ENCODE results near the gene CCDC85C.
A peak's percentile ranks its signal among the peaks of the same experiment; 100 is the strongest.

The CCDC85C gene

DNA sequence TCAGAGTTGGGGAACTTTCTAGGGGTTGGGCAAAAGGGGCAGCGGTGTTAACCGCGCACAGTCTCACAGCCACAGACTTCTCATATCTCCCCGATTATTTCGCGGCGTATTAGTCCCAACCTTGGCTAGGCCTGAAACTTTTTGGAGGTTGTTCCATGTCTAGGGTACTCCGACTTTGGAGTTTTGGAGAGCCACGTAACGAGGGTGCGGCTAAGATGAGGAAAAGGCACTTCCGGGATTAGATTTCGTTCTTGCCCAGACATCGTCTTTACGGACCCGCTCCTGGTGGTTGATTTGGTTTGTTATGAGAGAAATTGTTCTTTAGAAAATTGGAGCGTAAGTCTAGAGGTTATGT is 122.3 kb downstream of the CCDC85C start:
- peak overlapping the region; percentile 87 for H3K9ac ChIP-seq (ENCODE audit: low read length)
- H3K56ac ChIP-seq (ENCODE audit: low read length): peak overlapping the region; percentile 95
- no peaks in the 10 kb centered on the region for H3K4me1 ChIP-seq (ENCODE audit: control insufficient read depth, low read depth, low read length)
- H3K79me2 ChIP-seq (ENCODE audit: control insufficient read depth, insufficient read depth, low read length): peaks cover 70% of the 10 kb centered on the region
- no peak overlapping the region for H2BK15ac ChIP-seq (replicated peaks; ENCODE audit: low read depth)
- H2AK5ac ChIP-seq (ENCODE audit: low read length): no peak overlapping the region
- H3K4me2 ChIP-seq (ENCODE audit: low read length): peak overlapping the region; percentile 76
- H3K36me3 ChIP-seq (ENCODE audit: control insufficient read depth, insufficient read depth, low read length): no peaks in the 10 kb centered on the region
- no peak overlapping the region for H2BK120ac ChIP-seq (ENCODE audit: low read depth, low read length)
- H3K18ac ChIP-seq (ENCODE audit: low read length): peak overlapping the region; percentile 13
- no peak overlapping the region for H3K4ac ChIP-seq (ENCODE audit: low read depth, low read length)
- peak overlapping the region; percentile 68 for H3K27ac ChIP-seq (ENCODE audit: low read depth, low read length)
- peak overlapping the region; percentile 89 for H3K4me3 ChIP-seq (ENCODE audit: low read length)
- H3K27me3 ChIP-seq (ENCODE audit: insufficient read depth, low read length, poor library complexity): no peaks in the 10 kb centered on the region
- peak; percentile 51 for DNase-seq
- WGBS (ENCODE audit: extremely low coverage, insufficient coverage, low lambda C conversion rate): no CpG with 5 or more reads among the region's 17 CpGs
- H2BK5ac ChIP-seq (ENCODE audit: low read length): no peak overlapping the region
- no peak overlapping the region for H4K8ac ChIP-seq (ENCODE audit: low read depth, low read length)
- no peak overlapping the region for H3K23ac ChIP-seq (ENCODE audit: low read length)
- H4K5ac ChIP-seq (ENCODE audit: low read length): no peak overlapping the region
- H3K79me1 ChIP-seq (ENCODE audit: low read length): peaks cover 6% of the 10 kb centered on the region

DNA sequence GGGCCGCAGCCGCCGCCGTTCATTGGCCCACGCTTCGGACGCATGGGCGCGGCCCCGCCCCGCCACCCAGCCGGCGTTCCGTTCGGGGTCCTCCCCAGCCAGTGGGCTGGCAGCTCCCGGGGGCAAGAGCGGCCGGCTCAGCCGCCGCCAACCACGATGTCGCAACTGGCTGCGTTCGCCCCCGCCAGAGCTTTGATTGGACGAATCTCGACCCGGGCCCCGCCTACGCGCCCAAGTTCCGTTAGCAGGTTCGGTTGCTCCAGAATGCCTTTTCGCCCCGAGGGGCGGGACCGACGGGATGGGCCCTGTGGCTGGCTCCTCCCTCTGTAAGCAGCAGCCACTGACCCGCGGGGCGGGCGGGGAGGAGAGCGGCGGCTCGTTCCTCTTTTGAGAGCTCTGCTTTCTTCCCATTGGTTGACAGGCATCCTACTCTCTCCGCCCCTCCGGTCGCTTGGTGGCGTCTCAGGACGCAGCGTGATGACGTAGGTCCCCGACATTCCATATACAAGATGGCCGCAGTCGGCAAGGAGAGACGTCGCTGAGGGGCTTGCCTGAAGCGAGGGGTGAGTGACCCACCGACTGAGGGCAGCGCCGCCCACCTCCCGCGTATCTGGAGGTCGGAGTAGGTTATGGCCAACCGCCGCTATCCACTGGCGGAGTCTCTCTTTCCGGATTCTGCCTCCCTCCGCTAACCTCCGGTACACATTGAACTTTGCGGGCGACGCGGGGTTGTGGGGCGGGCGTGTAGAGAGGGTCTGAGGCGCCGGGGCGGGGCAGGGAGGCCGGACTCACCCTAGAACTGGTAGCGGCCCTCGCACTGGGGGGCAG is 122.9 kb downstream of the CCDC85C start, which contains the start of gene CCNK:
CCNK (plus strand) TSS at position 493 of the 828 bp plus-strand sequence. CDS start 11,269 bp downstream, outside the sequence.
- Histone ChIP-seq H2AK5ac (ENCODE audit: low read length) (no peak within 1 kb of the TSS), H4K5ac (ENCODE audit: low read length) (no peak within 1 kb of the TSS), H3K4me3 (ENCODE audit: low read length) (peak within 1 kb of the TSS; percentile 89), H3K23ac (ENCODE audit: low read length) (no peak within 1 kb of the TSS), H3K36me3 (ENCODE audit: control insufficient read depth, insufficient read depth, low read length) (no peaks in the 10 kb centered on the region), H3K18ac (ENCODE audit: low read length) (peak within 1 kb of the TSS; percentile 82), H3K79me1 (ENCODE audit: low read length) (peaks cover 8% of the 10 kb centered on the region), H3K79me2 (ENCODE audit: control insufficient read depth, insufficient read depth, low read length) (peaks cover 68% of the 10 kb centered on the region), H3K4me1 (ENCODE audit: control insufficient read depth, low read depth, low read length) (no peaks in the 10 kb centered on the region), H3K4me2 (ENCODE audit: low read length) (peak within 1 kb of the TSS; percentile 76), H3K27ac (ENCODE audit: low read depth, low read length) (peak within 1 kb of the TSS; percentile 90), H2BK5ac (ENCODE audit: low read length) (no peak within 1 kb of the TSS), H3K56ac (ENCODE audit: low read length) (peak within 1 kb of the TSS; percentile 95), H2BK120ac (ENCODE audit: low read depth, low read length) (no peak within 1 kb of the TSS), H3K27me3 (ENCODE audit: insufficient read depth, low read length, poor library complexity) (no peaks in the 10 kb centered on the region), H3K4ac (ENCODE audit: low read depth, low read length) (peak within 1 kb of the TSS; percentile 41), H2BK15ac (replicated peaks; ENCODE audit: low read depth) (no peak within 1 kb of the TSS), H4K8ac (ENCODE audit: low read depth, low read length) (no peak within 1 kb of the TSS), H3K9ac (ENCODE audit: low read length) (peak within 1 kb of the TSS; percentile 87)
- peak; percentile 100 for DNase-seq
- WGBS (ENCODE audit: extremely low coverage, insufficient coverage, low lambda C conversion rate): no CpG with 5 or more reads among the region's 82 CpGs

DNA sequence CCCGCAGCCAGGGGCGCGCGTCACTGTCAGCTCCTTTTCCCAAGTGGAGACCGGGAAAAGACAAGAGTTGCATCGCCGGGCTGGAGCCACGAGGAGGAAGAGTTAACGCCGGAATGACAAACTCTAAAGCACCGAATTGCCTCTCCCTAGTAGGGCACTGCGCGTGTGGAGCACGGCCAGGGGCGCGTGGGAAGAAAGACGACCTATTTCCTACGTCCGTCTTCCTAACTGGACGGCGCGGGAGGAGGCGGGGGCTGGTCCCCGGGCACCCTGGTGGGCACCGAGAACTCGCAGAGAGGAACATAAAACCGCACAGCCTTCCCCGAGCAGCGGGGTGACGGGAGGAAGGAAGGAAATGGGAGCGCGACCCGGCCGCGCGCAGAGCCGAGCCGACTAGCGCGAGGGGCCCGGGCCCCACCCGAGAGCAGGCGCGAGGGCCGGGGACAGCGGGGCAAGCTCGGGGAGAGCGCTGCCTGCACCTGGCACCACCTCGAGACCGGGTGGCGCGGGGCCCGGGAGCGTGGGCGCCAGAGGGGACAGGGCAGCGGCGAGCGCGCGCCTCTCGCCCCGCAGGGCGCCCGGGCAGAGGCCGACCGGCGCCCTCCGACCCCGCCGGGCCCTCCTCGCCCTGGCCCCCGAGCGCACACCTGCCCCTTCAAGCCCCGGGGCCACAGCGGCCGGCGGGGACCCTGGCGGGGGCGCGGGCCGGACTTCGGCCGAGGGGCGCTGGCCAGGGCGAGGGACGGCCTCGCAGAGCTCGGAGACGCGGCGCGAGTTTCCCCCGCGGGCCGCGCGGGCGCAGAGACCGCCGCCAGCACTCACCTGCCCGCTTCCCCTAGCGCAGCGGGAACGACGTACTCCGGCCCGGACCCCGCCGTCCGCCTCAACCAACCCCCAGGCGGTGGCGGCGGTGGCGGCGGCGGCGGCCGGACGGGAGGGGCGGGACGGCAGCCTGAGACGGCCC is 123.8 kb downstream of the CCDC85C start, which contains the start of gene SETD3:
SETD3 (minus strand) TSS at position 954 of the 964 bp plus-strand sequence. CDS start 15,054 bp downstream, outside the sequence.
- Histone ChIP-seq H3K9ac (ENCODE audit: low read length) (peak within 1 kb of the TSS; percentile 87), H4K8ac (ENCODE audit: low read depth, low read length) (no peak within 1 kb of the TSS), H2AK5ac (ENCODE audit: low read length) (no peak within 1 kb of the TSS), H3K4me1 (ENCODE audit: control insufficient read depth, low read depth, low read length) (peaks cover 2% of the 10 kb centered on the region), H3K27me3 (ENCODE audit: insufficient read depth, low read length, poor library complexity) (no peaks in the 10 kb centered on the region), H3K36me3 (ENCODE audit: control insufficient read depth, insufficient read depth, low read length) (no peaks in the 10 kb centered on the region), H3K79me1 (ENCODE audit: low read length) (peaks cover 13% of the 10 kb centered on the region), H3K56ac (ENCODE audit: low read length) (peak within 1 kb of the TSS; percentile 95), H3K27ac (ENCODE audit: low read depth, low read length) (peak within 1 kb of the TSS; percentile 90), H2BK5ac (ENCODE audit: low read length) (no peak within 1 kb of the TSS), H3K23ac (ENCODE audit: low read length) (no peak within 1 kb of the TSS), H2BK120ac (ENCODE audit: low read depth, low read length) (no peak within 1 kb of the TSS), H3K4me3 (ENCODE audit: low read length) (peak within 1 kb of the TSS; percentile 89), H3K79me2 (ENCODE audit: control insufficient read depth, insufficient read depth, low read length) (peaks cover 72% of the 10 kb centered on the region), H3K4me2 (ENCODE audit: low read length) (peak within 1 kb of the TSS; percentile 76), H3K4ac (ENCODE audit: low read depth, low read length) (peak within 1 kb of the TSS; percentile 17), H3K18ac (ENCODE audit: low read length) (peak within 1 kb of the TSS; percentile 82), H4K5ac (ENCODE audit: low read length) (no peak within 1 kb of the TSS), H2BK15ac (replicated peaks; ENCODE audit: low read depth) (no peak within 1 kb of the TSS)
- WGBS (ENCODE audit: extremely low coverage, insufficient coverage, low lambda C conversion rate): no CpG with 5 or more reads among the region's 122 CpGs
- DNase-seq: peak; percentile 69

DNA sequence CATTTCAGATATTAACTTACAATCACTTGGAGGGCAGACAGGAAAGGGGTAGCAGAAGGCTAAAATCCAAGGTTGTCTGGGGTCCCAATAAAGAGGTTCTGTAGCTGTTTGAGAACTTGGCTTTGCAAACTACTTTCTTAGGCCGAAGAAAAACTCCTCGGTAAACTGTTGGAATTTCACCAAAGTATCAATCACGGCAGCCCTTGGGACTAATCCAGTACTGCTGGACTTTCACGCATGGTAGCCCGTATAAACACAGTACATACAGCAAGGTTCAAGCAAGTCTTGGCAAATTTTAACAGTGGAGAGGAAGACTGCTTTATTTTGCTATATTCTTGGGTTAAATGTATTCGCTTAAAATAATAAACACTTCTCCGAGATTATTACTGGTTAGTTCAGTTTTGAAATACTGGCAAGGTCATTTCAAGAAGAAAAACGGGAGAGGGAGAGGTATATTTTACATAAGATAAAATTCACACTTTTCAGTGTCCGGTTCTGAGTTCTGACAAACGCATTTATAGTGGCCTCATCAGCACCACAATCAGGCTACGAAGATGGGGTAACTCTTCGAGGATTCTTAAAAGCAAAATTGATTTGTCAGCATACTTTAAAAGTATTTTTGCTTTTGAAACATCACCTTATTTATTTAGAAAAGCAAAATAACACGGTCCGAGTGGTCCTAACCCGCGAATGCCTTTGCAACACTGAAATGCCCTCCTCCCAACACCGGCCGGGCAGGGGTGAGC is 124.7 kb downstream of the CCDC85C start:
- Histone ChIP-seq H2BK120ac (ENCODE audit: low read depth, low read length) (no peak overlapping the region), H4K8ac (ENCODE audit: low read depth, low read length) (no peak overlapping the region), H3K36me3 (ENCODE audit: control insufficient read depth, insufficient read depth, low read length) (no peaks in the 10 kb centered on the region), H3K4me1 (ENCODE audit: control insufficient read depth, low read depth, low read length) (peaks cover 4% of the 10 kb centered on the region), H3K27ac (ENCODE audit: low read depth, low read length) (no peak overlapping the region), H2BK15ac (replicated peaks; ENCODE audit: low read depth) (no peak overlapping the region), H3K79me1 (ENCODE audit: low read length) (peaks cover 15% of the 10 kb centered on the region), H4K5ac (ENCODE audit: low read length) (no peak overlapping the region), H3K18ac (ENCODE audit: low read length) (no peak overlapping the region), H3K27me3 (ENCODE audit: insufficient read depth, low read length, poor library complexity) (no peaks in the 10 kb centered on the region), H3K4me2 (ENCODE audit: low read length) (peak overlapping the region; percentile 63), H3K9ac (ENCODE audit: low read length) (peak overlapping the region; percentile 84), H3K56ac (ENCODE audit: low read length) (peak overlapping the region; percentile 95), H3K4me3 (ENCODE audit: low read length) (peak overlapping the region; percentile 82), H2BK5ac (ENCODE audit: low read length) (no peak overlapping the region), H3K79me2 (ENCODE audit: control insufficient read depth, insufficient read depth, low read length) (peaks cover 67% of the 10 kb centered on the region), H3K4ac (ENCODE audit: low read depth, low read length) (no peak overlapping the region), H3K23ac (ENCODE audit: low read length) (no peak overlapping the region), H2AK5ac (ENCODE audit: low read length) (no peak overlapping the region)
- DNase-seq: no peak
- no CpG with 5 or more reads among the region's 18 CpGs for WGBS (ENCODE audit: extremely low coverage, insufficient coverage, low lambda C conversion rate)

DNA sequence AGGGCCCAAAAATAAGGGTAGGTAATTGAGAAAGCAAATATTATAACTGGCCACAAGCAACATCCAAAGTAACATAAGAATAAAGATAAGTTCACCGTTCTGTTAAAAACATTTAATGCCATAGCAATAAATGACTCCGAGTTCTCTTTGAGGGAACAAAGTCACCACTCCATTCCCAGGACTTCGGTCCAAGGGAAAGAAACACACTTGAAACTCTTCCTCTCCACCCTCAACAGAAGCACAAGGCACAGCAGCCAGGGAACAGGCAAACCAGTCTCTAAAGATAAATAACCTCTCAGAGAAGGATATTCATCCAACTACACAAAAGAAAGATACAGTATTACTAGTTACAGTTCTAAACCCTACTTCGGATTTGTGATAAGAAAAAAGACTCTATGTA is 125.9 kb downstream of the CCDC85C start:
- DNase-seq: no peak
- no peak overlapping the region for H2BK15ac ChIP-seq (replicated peaks; ENCODE audit: low read depth)
- H2BK5ac ChIP-seq (ENCODE audit: low read length): no peak overlapping the region
- no peak overlapping the region for H3K18ac ChIP-seq (ENCODE audit: low read length)
- H3K4me2 ChIP-seq (ENCODE audit: low read length): no peak overlapping the region
- no peak overlapping the region for H3K27ac ChIP-seq (ENCODE audit: low read depth, low read length)
- H3K56ac ChIP-seq (ENCODE audit: low read length): no peak overlapping the region
- H3K4me1 ChIP-seq (ENCODE audit: control insufficient read depth, low read depth, low read length): peaks cover 4% of the 10 kb centered on the region
- H2BK120ac ChIP-seq (ENCODE audit: low read depth, low read length): no peak overlapping the region
- H3K36me3 ChIP-seq (ENCODE audit: control insufficient read depth, insufficient read depth, low read length): no peaks in the 10 kb centered on the region
- no peak overlapping the region for H3K4me3 ChIP-seq (ENCODE audit: low read length)
- no peak overlapping the region for H4K5ac ChIP-seq (ENCODE audit: low read length)
- H3K27me3 ChIP-seq (ENCODE audit: insufficient read depth, low read length, poor library complexity): no peaks in the 10 kb centered on the region
- peaks cover 17% of the 10 kb centered on the region for H3K79me1 ChIP-seq (ENCODE audit: low read length)
- no peak overlapping the region for H3K9ac ChIP-seq (ENCODE audit: low read length)
- no CpG with 5 or more reads among the region's 4 CpGs for whole genome bisulfite sequencing (ENCODE audit: extremely low coverage, insufficient coverage, low lambda C conversion rate)
- H4K8ac ChIP-seq (ENCODE audit: low read depth, low read length): no peak overlapping the region
- peaks cover 64% of the 10 kb centered on the region for H3K79me2 ChIP-seq (ENCODE audit: control insufficient read depth, insufficient read depth, low read length)
- no peak overlapping the region for H3K4ac ChIP-seq (ENCODE audit: low read depth, low read length)
- H3K23ac ChIP-seq (ENCODE audit: low read length): no peak overlapping the region
- no peak overlapping the region for H2AK5ac ChIP-seq (ENCODE audit: low read length)
